ENCODE measurements around the gene OR1L4. TPM values are rescaled to one million over a fixed set of nuclear protein-coding genes. Genes with fewer than 3 reads are reported as not detected.

The OR1L4 gene
- not detected in 2 replicates for total RNA-seq (2014; rRNA removed; shearing (Covaris generic); ENCODE audit: low replicate concordance)

DNA sequence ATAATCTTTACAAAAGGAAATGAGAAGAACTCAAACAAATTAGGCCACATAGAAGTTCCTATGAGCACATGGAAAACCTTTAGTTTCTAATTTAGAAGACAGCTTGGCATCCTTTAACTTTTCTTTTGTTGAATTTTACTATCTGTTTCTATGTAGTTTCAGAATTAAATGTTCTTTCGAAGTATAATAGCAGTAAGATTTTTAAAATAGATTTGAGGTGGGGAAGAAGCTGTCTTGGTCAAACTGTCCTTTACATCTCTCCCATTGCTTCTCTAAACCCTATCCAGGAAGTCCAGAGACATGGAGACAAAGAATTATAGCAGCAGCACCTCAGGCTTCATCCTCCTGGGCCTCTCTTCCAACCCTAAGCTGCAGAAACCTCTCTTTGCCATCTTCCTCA lies at the start of gene OR1L4:
Gene OR1L4 (plus strand): TSS at position 301 of the 400 bp plus-strand sequence. CDS start 0 bp downstream, at position 301.
- no peak for DNase-seq (ENCODE audit: low read depth)
- in situ Hi-C loops (cut with HindIII; ENCODE audit: low pct_unique_long_range_greater_than_20kb, low sequenced_read_pairs), result no loop called here

GRCh38 chr9:122684851-122685250 lies 38.9 kb upstream of the OR1L4 start:
- no peak for DNase-seq (ENCODE audit: low read depth)
- in situ Hi-C loops (cut with HindIII; ENCODE audit: low pct_unique_long_range_greater_than_20kb, low sequenced_read_pairs), result no loop called here

DNA sequence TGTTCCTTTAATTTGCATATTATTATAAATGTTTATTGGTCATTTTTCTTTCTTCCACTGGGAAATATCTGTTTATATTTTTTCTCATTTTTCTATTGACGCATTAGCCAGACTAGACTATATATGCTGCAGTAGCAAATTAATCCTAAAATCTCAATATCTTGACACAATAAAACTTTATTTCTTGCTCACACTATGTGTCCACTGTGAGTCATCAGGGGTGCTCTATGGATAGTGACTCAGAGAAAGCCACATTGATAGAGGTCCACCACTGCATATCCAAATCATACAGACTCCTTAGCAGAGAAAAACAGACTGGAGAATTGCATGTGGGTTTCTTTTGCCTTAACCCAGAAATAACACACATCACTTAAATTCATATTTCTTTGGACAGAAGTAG lies 28.1 kb upstream of the OR1L4 start:
- DNase-seq (ENCODE audit: low read depth), result no peak
- in situ Hi-C loops (cut with HindIII; ENCODE audit: low pct_unique_long_range_greater_than_20kb, low sequenced_read_pairs), result no loop called here

DNA sequence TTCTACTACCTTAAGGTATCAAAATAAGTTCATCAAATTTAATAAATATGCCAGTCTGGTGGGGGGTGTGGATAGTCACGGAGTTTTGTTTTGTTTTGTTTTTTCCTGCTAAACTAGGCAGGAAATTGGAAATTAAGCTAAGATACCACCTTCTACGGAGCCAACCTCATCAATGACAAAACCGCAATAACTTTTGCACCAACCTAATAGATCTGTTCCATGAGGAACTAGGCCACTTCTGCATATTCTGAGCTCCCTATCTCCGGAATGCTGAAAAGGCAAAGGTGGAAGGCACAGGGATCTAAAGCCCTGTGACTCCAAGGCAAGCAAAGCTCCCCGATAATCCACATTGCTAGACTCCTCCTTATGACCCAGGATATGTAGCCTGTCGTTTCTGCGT lies 5.8 kb upstream of the OR1L4 start:
- DNase-seq (ENCODE audit: low read depth), result no peak
- in situ Hi-C loops (cut with HindIII; ENCODE audit: low pct_unique_long_range_greater_than_20kb, low sequenced_read_pairs), result no loop called here

- DNase-seq (ENCODE audit: low read depth), result no peak
- in situ Hi-C loops (cut with HindIII; ENCODE audit: low pct_unique_long_range_greater_than_20kb, low sequenced_read_pairs), result no loop called here
These were observed 4.6 kb upstream of the OR1L4 start for GRCh38 chr9:122719218-122719617.

DNA sequence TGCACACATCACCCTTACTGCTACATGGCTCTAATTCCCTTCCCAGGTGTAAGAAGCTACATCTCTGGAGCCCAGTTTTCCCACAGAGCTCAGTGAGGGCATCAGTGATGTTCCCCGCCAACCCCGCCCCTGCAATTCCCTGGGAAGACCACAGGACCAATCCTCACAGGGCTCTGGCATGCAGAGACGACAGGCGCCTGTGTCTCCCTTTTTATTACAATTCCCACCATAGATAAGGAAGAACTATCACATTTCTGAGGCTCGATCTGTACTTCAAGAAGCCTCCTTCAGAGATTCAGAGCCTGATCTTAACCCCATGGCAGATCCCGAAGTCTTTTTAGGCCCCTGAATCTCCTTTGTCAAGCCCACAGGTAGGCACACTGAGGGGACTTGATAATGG lies 18.2 kb downstream of the OR1L4 start, which contains the start of gene OR1L6:
Gene OR1L6 (plus strand): TSS at position 301 of the 400 bp plus-strand sequence. CDS start 7,545 bp downstream, outside the sequence.
- DNase-seq (ENCODE audit: low read depth), result no peak
- in situ Hi-C loops (cut with HindIII; ENCODE audit: low pct_unique_long_range_greater_than_20kb, low sequenced_read_pairs), result no loop called here

GRCh38 chr9:122754825-122755224 lies 31.0 kb downstream of the OR1L4 start:
- in situ Hi-C loops (cut with HindIII; ENCODE audit: low pct_unique_long_range_greater_than_20kb, low sequenced_read_pairs), result no loop called here
- no peak for DNase-seq (ENCODE audit: low read depth)

DNA sequence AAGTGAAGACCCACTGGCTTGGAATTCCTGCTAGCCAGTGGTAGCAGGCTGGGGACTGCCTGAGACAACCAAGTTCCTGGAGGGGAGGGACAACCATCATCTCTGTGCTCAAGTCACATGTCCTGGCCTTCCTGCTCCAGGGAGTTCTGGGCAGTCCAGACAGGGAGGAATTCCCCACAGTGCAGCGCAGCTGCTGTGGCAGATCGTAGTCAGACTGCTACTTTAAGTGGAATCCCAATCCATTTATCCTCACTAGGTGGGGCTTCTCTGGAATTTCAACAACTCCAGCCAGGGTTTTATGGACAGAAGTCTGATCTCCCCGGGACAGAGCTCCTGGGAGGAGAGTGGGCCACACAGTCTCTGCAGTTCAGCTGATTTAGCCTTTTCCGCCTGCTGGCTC lies 44.0 kb downstream of the OR1L4 start:
- DNase-seq (ENCODE audit: low read depth), result no peak
- in situ Hi-C loops (cut with HindIII; ENCODE audit: low pct_unique_long_range_greater_than_20kb, low sequenced_read_pairs), result no loop called here

Other genes with a start within 250 kb of the OR1L4 start
- not detected in 2 replicates for gene OR1J1, start 246.1 kb upstream of the OR1L4 start, total RNA-seq (2014; rRNA removed; shearing (Covaris generic); ENCODE audit: low replicate concordance)
- not detected in 2 replicates for gene OR1J2, start 213.2 kb upstream of the OR1L4 start, total RNA-seq (2014; rRNA removed; shearing (Covaris generic); ENCODE audit: low replicate concordance)
- not detected in 2 replicates for gene OR1J4, start 204.8 kb upstream of the OR1L4 start, total RNA-seq (2014; rRNA removed; shearing (Covaris generic); ENCODE audit: low replicate concordance)
- gene OR1N1, start 196.7 kb upstream of the OR1L4 start, total RNA-seq (2014; rRNA removed; shearing (Covaris generic); ENCODE audit: low replicate concordance), result not detected in 2 replicates
- gene OR1N2, start 170.9 kb upstream of the OR1L4 start, total RNA-seq (2014; rRNA removed; shearing (Covaris generic); ENCODE audit: low replicate concordance), result not detected in 2 replicates
- gene OR1L8, start 140.6 kb upstream of the OR1L4 start, total RNA-seq (2014; rRNA removed; shearing (Covaris generic); ENCODE audit: low replicate concordance), result 0.12 TPM in 1 of 2 replicates, not detected in the other
- gene OR1Q1, start 109.3 kb upstream of the OR1L4 start, total RNA-seq (2014; rRNA removed; shearing (Covaris generic); ENCODE audit: low replicate concordance), result not detected in 2 replicates
- not detected in 2 replicates for gene OR1B1, start 66.4 kb upstream of the OR1L4 start, total RNA-seq (2014; rRNA removed; shearing (Covaris generic); ENCODE audit: low replicate concordance)
- not detected in 2 replicates for gene OR1L1, start 62.3 kb upstream of the OR1L4 start, total RNA-seq (2014; rRNA removed; shearing (Covaris generic); ENCODE audit: low replicate concordance)
- gene OR1L3, start 48.9 kb upstream of the OR1L4 start, total RNA-seq (2014; rRNA removed; shearing (Covaris generic); ENCODE audit: low replicate concordance), result not detected in 2 replicates
- gene OR1L6, start 18.3 kb downstream of the OR1L4 start, total RNA-seq (2014; rRNA removed; shearing (Covaris generic); ENCODE audit: low replicate concordance), result not detected in 2 replicates
- gene OR5C1, start 64.9 kb downstream of the OR1L4 start, total RNA-seq (2014; rRNA removed; shearing (Covaris generic); ENCODE audit: low replicate concordance), result not detected in 2 replicates
- not detected in 2 replicates for gene OR1K1, start 76.1 kb downstream of the OR1L4 start, total RNA-seq (2014; rRNA removed; shearing (Covaris generic); ENCODE audit: low replicate concordance)
- gene PDCL, start 104.6 kb downstream of the OR1L4 start, total RNA-seq (2014; rRNA removed; shearing (Covaris generic); ENCODE audit: low replicate concordance), result 30.1 and 31.8 TPM in 2 replicates
- gene RC3H2, start 181.4 kb downstream of the OR1L4 start, total RNA-seq (2014; rRNA removed; shearing (Covaris generic); ENCODE audit: low replicate concordance), result 9.8 and 26.6 TPM in 2 replicates
- 2.3 and 6.1 TPM in 2 replicates for gene ZBTB6, start 189.3 kb downstream of the OR1L4 start, total RNA-seq (2014; rRNA removed; shearing (Covaris generic); ENCODE audit: low replicate concordance)
- 0.17 and 1.7 TPM in 2 replicates for gene ZBTB26, start 207.5 kb downstream of the OR1L4 start, total RNA-seq (2014; rRNA removed; shearing (Covaris generic); ENCODE audit: low replicate concordance)
- gene RABGAP1, start 217.0 kb downstream of the OR1L4 start, total RNA-seq (2014; rRNA removed; shearing (Covaris generic); ENCODE audit: low replicate concordance), result 8.3 and 13.6 TPM in 2 replicates